Tibial nerve (tissue), 4 donors: ENCODE results near the gene LTBP1.

Source experiments
- EP300 ChIP-seq, 2 donors: sonication (generic); formaldehyde crosslinking; IDR thresholded peaks; one replicate each; pipeline ENCODE4 v1.6.1; 2017; ENCODE audit warnings: antibody characterized with exemption in 2 of 2, mild to moderate bottlenecking in 1 of 2
- TF ChIP-seq, protein P1 (sequence below), 5 experiments: fragments of 200-600 bp in 3 of 5; fragments of 450-650 bp in 2 of 5; sonication (generic) in 3 of 5; IDR thresholded peaks; one replicate each; pipeline ENCODE4 v1.5.1; 2016 to 2019; ENCODE audit warnings: antibody characterized with exemption in 5 of 5, mild to moderate bottlenecking in 3 of 5, moderate library complexity in 2 of 5

DNA sequence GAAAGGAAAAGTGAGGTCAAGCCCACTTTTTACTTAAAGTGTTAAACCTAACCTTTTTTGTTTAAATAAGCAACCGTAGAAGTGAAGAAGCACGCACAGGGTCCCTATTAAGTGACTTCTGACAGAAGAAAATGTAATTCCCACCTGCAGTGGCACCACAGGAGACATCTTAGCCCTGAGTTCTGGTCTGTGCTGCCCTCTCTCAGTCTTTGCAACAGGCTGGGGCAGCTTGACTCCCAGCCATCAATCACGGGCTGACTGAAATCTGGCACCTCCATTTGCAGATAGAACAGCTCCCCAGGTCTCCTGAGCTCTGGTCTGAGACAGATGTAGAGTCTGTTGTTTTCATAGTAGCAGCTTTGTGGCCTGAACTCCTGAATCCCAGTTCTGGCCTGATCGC lies 170.0 kb downstream of the LTBP1 start:
- TF ChIP-seq EP300 (IDR thresholded peaks at IDR 0.05): no peak
- TF ChIP-seq, protein P1, sequence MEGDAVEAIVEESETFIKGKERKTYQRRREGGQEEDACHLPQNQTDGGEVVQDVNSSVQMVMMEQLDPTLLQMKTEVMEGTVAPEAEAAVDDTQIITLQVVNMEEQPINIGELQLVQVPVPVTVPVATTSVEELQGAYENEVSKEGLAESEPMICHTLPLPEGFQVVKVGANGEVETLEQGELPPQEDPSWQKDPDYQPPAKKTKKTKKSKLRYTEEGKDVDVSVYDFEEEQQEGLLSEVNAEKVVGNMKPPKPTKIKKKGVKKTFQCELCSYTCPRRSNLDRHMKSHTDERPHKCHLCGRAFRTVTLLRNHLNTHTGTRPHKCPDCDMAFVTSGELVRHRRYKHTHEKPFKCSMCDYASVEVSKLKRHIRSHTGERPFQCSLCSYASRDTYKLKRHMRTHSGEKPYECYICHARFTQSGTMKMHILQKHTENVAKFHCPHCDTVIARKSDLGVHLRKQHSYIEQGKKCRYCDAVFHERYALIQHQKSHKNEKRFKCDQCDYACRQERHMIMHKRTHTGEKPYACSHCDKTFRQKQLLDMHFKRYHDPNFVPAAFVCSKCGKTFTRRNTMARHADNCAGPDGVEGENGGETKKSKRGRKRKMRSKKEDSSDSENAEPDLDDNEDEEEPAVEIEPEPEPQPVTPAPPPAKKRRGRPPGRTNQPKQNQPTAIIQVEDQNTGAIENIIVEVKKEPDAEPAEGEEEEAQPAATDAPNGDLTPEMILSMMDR (IDR thresholded peaks at IDR 0.05): no peak
